ENCODE results near the gene CORO1C.
"Not testable (repeated sequence)": the region's sequence is repeated elsewhere in the genome, so short reads cannot be mapped to it uniquely, and the experiment has no call there.

Gene CORO1C

GRCh38 chr12:108752387-108752786, 21.1 kb upstream of the CORO1C start:
- peak; percentile 24 for DNase-seq

GRCh38 chr12:108751821-108752220, 20.5 kb upstream of the CORO1C start:
- DNase-seq = peak; percentile 21

- DNase-seq = not testable (repeated sequence)
Observed at GRCh38 chr12:108751003-108751402, 19.7 kb upstream of the CORO1C start.

GRCh38 chr12:108750526-108750925, 19.2 kb upstream of the CORO1C start:
- DNase-seq = no peak

- no peak for DNase-seq
Observed at GRCh38 chr12:108747563-108747962, 16.2 kb upstream of the CORO1C start.

GRCh38 chr12:108745641-108746040, 14.3 kb upstream of the CORO1C start:
- no peak for DNase-seq

- no peak for DNase-seq
Observed at GRCh38 chr12:108744021-108744897, 12.9 kb upstream of the CORO1C start.

- DNase-seq = no peak
Observed at GRCh38 chr12:108738170-108738569, 6.9 kb upstream of the CORO1C start.

- no peak for DNase-seq
Observed at GRCh38 chr12:108735855-108736254, 4.5 kb upstream of the CORO1C start.

- peak; percentile 59 for DNase-seq
Observed at GRCh38 chr12:108734200-108734906, 3.0 kb upstream of the CORO1C start.

GRCh38 chr12:108733230-108733531, 1.9 kb upstream of the CORO1C start:
- not testable (repeated sequence) for DNase-seq

GRCh38 chr12:108732489-108733229, 1.3 kb upstream of the CORO1C start:
- DNase-seq = no peak

GRCh38 chr12:108731866-108732461, 646 bp upstream of the CORO1C start:
- DNase-seq = peak; percentile 99

GRCh38 chr12:108730365-108731104, 783 bp downstream of the CORO1C start:
- DNase-seq = peak; percentile 96

GRCh38 chr12:108729612-108730364, 1.5 kb downstream of the CORO1C start:
- DNase-seq = peak; percentile 73

- DNase-seq = no peak
Observed at GRCh38 chr12:108728820-108729611, 2.3 kb downstream of the CORO1C start.

- DNase-seq = no peak
Observed at GRCh38 chr12:108727868-108728735, 3.2 kb downstream of the CORO1C start.

- DNase-seq = no peak
Observed at GRCh38 chr12:108727161-108727560, 4.2 kb downstream of the CORO1C start.

GRCh38 chr12:108724890-108725151, 6.5 kb downstream of the CORO1C start:
- DNase-seq = no peak
